B cell (primary cell): ENCODE results near the gene FMNL2. TPM values are rescaled to one million over a fixed set of nuclear protein-coding genes. Genes with fewer than 3 reads are reported as not detected.

ENCODE experiments used
- ATAC-seq: fragments of 200-7000 bp; cut with Tn5 transposase; one replicate; pipeline ENCODE4 v1.10.0; 2021; ENCODE audit warnings: low read depth, mild to moderate bottlenecking, moderate number of reproducible peaks, moderate library complexity
- CTCF ChIA-PET: fragments of 350-600 bp; sonication (Branson Sonifier 250); formaldehyde crosslinking; loops from one replicate; lab custom pipeline; 2021; ENCODE audit warnings: antibody characterized with exemption, inconsistent platforms; lab: Charles Lee
- POLR2A ChIA-PET: fragments of 350-600 bp; sonication (Branson Sonifier 250); formaldehyde crosslinking; loops from one replicate; lab custom pipeline; 2021; ENCODE audit warnings: antibody characterized with exemption; lab: Charles Lee
- DNase-seq: peaks from one replicate; pipeline ENCODE4 v3.0.0; 2013
- H2AFZ ChIP-seq: 2 replicates; pipeline ENCODE4 v1.6.1; 2012; ENCODE audit warnings: mild to moderate bottlenecking, low read depth, low read length; ENCODE audit not compliant: insufficient read depth, poor library complexity, severe bottlenecking
- H3K27ac ChIP-seq, 2 donors: 1 replicate in 1 of 2; 2 replicates in 1 of 2; pipeline ENCODE4 v1.5.1; 2012 to 2013; ENCODE audit warnings: low read length in 2 of 2, mild to moderate bottlenecking in 2 of 2, moderate library complexity in 1 of 2
- H3K27me3 ChIP-seq, 4 experiments: fragments of 200-600 bp in 1 of 4; sonication (generic) in 1 of 4; replicated peaks in 1 of 4; 1 replicate in 2 of 4; 2 replicates in 2 of 4; pipeline versions ENCODE4 v1.6.1 to v1.7.0; 2013 to 2016; ENCODE audit warnings: low read length in 3 of 4, mild to moderate bottlenecking in 2 of 4, mixed read lengths in 1 of 4, moderate library complexity in 1 of 4; ENCODE audit not compliant: insufficient read depth in 4 of 4, control insufficient read depth in 3 of 4; ENCODE audit errors: control extremely low read depth in 1 of 4
- H3K36me3 ChIP-seq, 2 experiments: replicated peaks in 1 of 2; 1 replicate in 1 of 2; 2 replicates in 1 of 2; pipeline versions ENCODE4 v1.6.1 to v1.7.1; 2013; ENCODE audit warnings: low read length in 1 of 2; ENCODE audit not compliant: insufficient read depth in 2 of 2, control insufficient read depth in 1 of 2; ENCODE audit errors: control extremely low read depth in 1 of 2, extremely low read depth in 1 of 2
- H3K4me1 ChIP-seq, 2 donors: fragments of 200-600 bp in 1 of 2; sonication (generic) in 1 of 2; 1 replicate in 1 of 2; 2 replicates in 1 of 2; pipeline versions ENCODE4 v1.5.1 to v1.6.1; 2013 to 2017; ENCODE audit warnings: low read length in 2 of 2; ENCODE audit not compliant: control insufficient read depth in 2 of 2, insufficient read depth in 2 of 2
- H3K4me2 ChIP-seq: replicated peaks from 2 replicates; pipeline ENCODE3; 2012; ENCODE audit warnings: mild to moderate bottlenecking, low read depth, low read length; ENCODE audit not compliant: poor library complexity, severe bottlenecking
- H3K4me3 ChIP-seq, 5 experiments: fragments of 200-600 bp in 1 of 5; sonication (generic) in 1 of 5; 1 replicate in 3 of 5; 2 replicates in 2 of 5; pipeline versions ENCODE4 v1.5.1 to v1.7.0; 2011 to 2016; ENCODE audit warnings: low read length in 4 of 5, mild to moderate bottlenecking in 4 of 5, low read depth in 2 of 5, control low read depth in 1 of 5, moderate library complexity in 1 of 5; ENCODE audit not compliant: insufficient read depth in 1 of 5; ENCODE audit errors: control extremely low read depth in 1 of 5, extremely low read depth in 1 of 5
- H3K79me2 ChIP-seq: fragments of 200-600 bp; sonication (generic); one replicate; pipeline ENCODE4 v1.6.0; 2016; ENCODE audit warnings: low read length; ENCODE audit not compliant: control insufficient read depth, insufficient read depth
- H3K9ac ChIP-seq: fragments of 200-600 bp; sonication (generic); 2 replicates; pipeline ENCODE4 v1.6.1; 2017; ENCODE audit warnings: mild to moderate bottlenecking, low read length, moderate library complexity
- H3K9me3 ChIP-seq, 3 donors: one replicate each; pipeline versions ENCODE4 v1.6.1 to v1.7.1; 2013; ENCODE audit warnings: low read length in 2 of 3; ENCODE audit not compliant: control insufficient read depth in 2 of 3, insufficient read depth in 1 of 3; ENCODE audit errors: control extremely low read depth in 1 of 3
- H4K20me1 ChIP-seq: 2 replicates; pipeline ENCODE4 v1.6.0; 2012; ENCODE audit warnings: mild to moderate bottlenecking, low read length; ENCODE audit not compliant: insufficient read depth, control insufficient read depth, poor library complexity, severe bottlenecking
- H3K27ac Mint-ChIP-seq: one replicate; pipeline ENCODE4 v1.8.0; 2021; ENCODE audit warnings: mixed read lengths
- H3K27me3 Mint-ChIP-seq: one replicate; pipeline ENCODE4 v1.8.0; 2021; ENCODE audit warnings: mixed read lengths
- H3K4me1 Mint-ChIP-seq: one replicate; pipeline ENCODE4 v1.8.0; 2021; ENCODE audit warnings: mixed read lengths
- H3K4me3 Mint-ChIP-seq: one replicate; pipeline ENCODE4 v1.8.0; 2021; ENCODE audit warnings: mixed read lengths
- H3K9me3 Mint-ChIP-seq: one replicate; pipeline ENCODE4 v1.8.0; 2022; ENCODE audit warnings: mixed read lengths; ENCODE audit not compliant: insufficient read depth
- EZH2 ChIP-seq: IDR thresholded peaks from 2 replicates; pipeline ENCODE4 v1.6.1; 2012; ENCODE audit warnings: borderline replicate concordance, low read depth, mild to moderate bottlenecking, moderate library complexity, low read length; ENCODE audit not compliant: insufficient read depth, poor library complexity, severe bottlenecking
- WGBS: methylation state at CpG from one replicate; pipeline ENCODE4 v1.1.5; 2013; ENCODE audit warnings: missing lambda C conversion rate; ENCODE audit not compliant: insufficient coverage; 5-methylcytosine and 5-hydroxymethylcytosine counted together
- intact Hi-C: fragments of 100-400 bp; cut with micrococcal nuclease; formaldehyde crosslinking; loops from one replicate; pipeline ENCODE4 v1.10.0; 2022
- polyA plus RNA-seq: library from polyadenylated mRNA; depleted of rRNA; stranded (reverse); fragments of >200 nt; gene quantifications from 2 replicates; pipeline ENCODE4 v1.2.3, GENCODE V29; 2012
- total RNA-seq, 2 donors: library from RNA; stranded (reverse); fragments of 120-200 nt in 1 of 2; gene quantifications; 1 replicate in 1 of 2; 2 replicates in 1 of 2; pipeline versions ENCODE4 v1.2.3 to v1.2.4, GENCODE V29; 2013 to 2022
- TF ChIP-seq, protein P1 (sequence below): fragments of 200-600 bp; IDR thresholded peaks from one replicate; pipeline ENCODE4 v1.8.0; 2022; ENCODE audit warnings: antibody characterized with exemption, mild to moderate bottlenecking

FMNL2 gene
- total and polyA plus RNA-seq, 2 donors (not counting 1 experiment from before 2014, with no cell fraction given) = 0.73 to 8.8 TPM

DNA sequence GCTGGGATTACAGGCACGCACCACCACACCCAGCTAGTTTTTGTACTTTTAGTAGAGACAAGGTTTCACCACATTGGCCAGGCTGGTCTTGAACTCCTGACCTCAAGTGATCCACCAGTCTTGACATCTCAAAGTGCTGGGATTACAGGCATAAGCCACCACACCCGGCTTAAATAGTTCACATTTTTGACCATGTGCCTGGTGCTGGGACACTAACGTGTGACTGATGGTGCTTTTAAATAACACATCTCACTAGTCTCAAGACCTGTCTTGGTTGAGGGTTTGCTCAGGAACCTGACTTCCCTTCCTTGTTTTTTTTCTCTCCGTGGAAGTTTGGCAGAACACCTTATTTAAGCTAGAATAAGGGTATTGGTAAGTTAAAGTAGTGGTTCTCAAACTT, 8.5 kb downstream of the FMNL2 start:
- no peak for DNase-seq
- Histone ChIP-seq H3K9me3 (no peaks in the 10 kb centered on the region), H3K36me3 (no peaks in the 10 kb centered on the region), H3K27ac (no peak overlapping the region), H3K4me1 (no peaks in the 10 kb centered on the region), H4K20me1 (no peaks in the 10 kb centered on the region), H3K79me2 (no peaks in the 10 kb centered on the region), H2AFZ (no peak overlapping the region), H3K27me3 (no peaks in the 10 kb centered on the region), H3K4me2 (no peak overlapping the region), H3K4me3 (no peak overlapping the region), H3K9ac (no peak overlapping the region)
- no peaks in the 10 kb centered on the region for H3K27me3 Mint-ChIP-seq
- TF ChIP-seq, protein P1, sequence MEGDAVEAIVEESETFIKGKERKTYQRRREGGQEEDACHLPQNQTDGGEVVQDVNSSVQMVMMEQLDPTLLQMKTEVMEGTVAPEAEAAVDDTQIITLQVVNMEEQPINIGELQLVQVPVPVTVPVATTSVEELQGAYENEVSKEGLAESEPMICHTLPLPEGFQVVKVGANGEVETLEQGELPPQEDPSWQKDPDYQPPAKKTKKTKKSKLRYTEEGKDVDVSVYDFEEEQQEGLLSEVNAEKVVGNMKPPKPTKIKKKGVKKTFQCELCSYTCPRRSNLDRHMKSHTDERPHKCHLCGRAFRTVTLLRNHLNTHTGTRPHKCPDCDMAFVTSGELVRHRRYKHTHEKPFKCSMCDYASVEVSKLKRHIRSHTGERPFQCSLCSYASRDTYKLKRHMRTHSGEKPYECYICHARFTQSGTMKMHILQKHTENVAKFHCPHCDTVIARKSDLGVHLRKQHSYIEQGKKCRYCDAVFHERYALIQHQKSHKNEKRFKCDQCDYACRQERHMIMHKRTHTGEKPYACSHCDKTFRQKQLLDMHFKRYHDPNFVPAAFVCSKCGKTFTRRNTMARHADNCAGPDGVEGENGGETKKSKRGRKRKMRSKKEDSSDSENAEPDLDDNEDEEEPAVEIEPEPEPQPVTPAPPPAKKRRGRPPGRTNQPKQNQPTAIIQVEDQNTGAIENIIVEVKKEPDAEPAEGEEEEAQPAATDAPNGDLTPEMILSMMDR = no peak
- TF ChIP-seq EZH2 = no peak
- H3K4me1 Mint-ChIP-seq = no peaks in the 10 kb centered on the region
- ChIA-PET POLR2A (no interaction called here), CTCF (no interaction called here)
- no peak overlapping the region for H3K4me3 Mint-ChIP-seq
- WGBS = 89% methylated on average over 1 of the region's 4 CpGs
- H3K9me3 Mint-ChIP-seq = no peaks in the 10 kb centered on the region
- no peak overlapping the region for H3K27ac Mint-ChIP-seq
- intact Hi-C loops = no loop called here
- no peak for ATAC-seq

DNA sequence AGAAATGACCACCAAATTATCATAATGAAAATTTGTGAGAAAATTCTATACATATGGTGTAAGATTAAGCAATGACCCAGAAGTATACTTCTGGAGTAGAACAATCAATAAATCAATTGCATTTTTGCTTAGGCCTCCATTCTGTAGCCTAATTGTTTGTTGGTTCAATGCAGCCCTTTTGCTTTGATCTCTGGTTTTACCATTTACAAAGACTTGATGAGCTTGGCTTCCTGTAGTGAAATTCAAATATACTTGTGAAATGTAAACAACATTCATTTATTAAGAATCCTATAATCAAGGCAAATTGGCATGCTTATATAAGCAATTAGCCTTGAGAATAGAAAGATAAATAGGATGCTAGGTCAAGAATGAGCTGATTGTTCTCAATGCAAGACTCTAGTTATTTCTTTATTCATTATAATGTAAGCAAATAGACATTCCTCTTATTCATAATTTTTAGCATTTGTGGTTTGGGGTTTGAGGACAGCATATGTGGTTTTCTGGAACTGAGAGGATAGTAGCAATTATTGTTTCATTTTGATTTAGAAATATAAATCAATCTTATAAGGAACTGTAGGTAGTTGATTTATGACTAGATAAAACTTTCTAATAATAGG, 9.7 kb downstream of the FMNL2 start:
- CTCF ChIA-PET = no interaction called here
- no peak for ATAC-seq
- no peak for DNase-seq
- H3K4me1 ChIP-seq = no peaks in the 10 kb centered on the region
- no peak overlapping the region for H3K4me2 ChIP-seq
- H3K79me2 ChIP-seq = no peaks in the 10 kb centered on the region
- no peaks in the 10 kb centered on the region for H4K20me1 ChIP-seq
- no peak overlapping the region for H2AFZ ChIP-seq
- H3K9me3 Mint-ChIP-seq = no peaks in the 10 kb centered on the region
- no peak overlapping the region for H3K4me3 Mint-ChIP-seq
- no peak overlapping the region for H3K9ac ChIP-seq
- no peaks in the 10 kb centered on the region for H3K4me1 Mint-ChIP-seq
- TF ChIP-seq, protein P1 = no peak
- no peak for TF ChIP-seq EZH2
- H3K27me3 Mint-ChIP-seq = no peaks in the 10 kb centered on the region
- intact Hi-C loops = no loop called here
- no peaks in the 10 kb centered on the region for H3K27me3 ChIP-seq
- no peak overlapping the region for H3K4me3 ChIP-seq
- no peaks in the 10 kb centered on the region for H3K9me3 ChIP-seq
- POLR2A ChIA-PET = no interaction called here
- no peak overlapping the region for H3K27ac Mint-ChIP-seq
- H3K27ac ChIP-seq = no peak overlapping the region
- no peaks in the 10 kb centered on the region for H3K36me3 ChIP-seq
